Stimulated activated CD4-positive, alpha-beta T cell treated with anti-CD3 and anti-CD28 coated beads, Interleukin-15, amount 100 ng/mL, for 48 hours (primary cell): Measurements from ENCODE around the gene MROH7.

Experiments
- DNase-seq, 2 donors: peaks; one replicate each; pipeline ENCODE4 v3.0.0-alpha.2; 2020; ENCODE audit warnings: low read depth in 2 of 2

Gene MROH7

DNA sequence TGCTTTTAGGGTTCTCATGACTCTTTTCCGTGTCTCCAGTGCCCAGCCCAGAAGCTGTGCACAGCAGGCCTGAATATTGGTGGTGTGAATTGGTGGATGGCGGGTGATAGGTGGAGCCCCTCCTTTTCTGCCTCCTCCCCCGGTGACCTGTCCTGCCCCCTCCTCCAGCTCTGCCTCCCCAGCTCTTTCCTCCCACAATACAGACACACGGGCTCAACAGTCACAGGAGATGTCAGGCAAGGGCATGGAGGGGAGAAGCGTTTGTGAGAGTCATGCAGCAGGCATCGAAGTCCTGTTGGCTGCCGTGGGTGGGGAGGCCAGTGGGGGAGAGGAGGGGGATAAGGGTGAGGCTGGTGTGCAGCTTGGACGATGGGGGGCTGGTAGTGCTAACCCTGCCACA is 56.8 kb downstream of the MROH7 start:
- no peak for DNase-seq

DNA sequence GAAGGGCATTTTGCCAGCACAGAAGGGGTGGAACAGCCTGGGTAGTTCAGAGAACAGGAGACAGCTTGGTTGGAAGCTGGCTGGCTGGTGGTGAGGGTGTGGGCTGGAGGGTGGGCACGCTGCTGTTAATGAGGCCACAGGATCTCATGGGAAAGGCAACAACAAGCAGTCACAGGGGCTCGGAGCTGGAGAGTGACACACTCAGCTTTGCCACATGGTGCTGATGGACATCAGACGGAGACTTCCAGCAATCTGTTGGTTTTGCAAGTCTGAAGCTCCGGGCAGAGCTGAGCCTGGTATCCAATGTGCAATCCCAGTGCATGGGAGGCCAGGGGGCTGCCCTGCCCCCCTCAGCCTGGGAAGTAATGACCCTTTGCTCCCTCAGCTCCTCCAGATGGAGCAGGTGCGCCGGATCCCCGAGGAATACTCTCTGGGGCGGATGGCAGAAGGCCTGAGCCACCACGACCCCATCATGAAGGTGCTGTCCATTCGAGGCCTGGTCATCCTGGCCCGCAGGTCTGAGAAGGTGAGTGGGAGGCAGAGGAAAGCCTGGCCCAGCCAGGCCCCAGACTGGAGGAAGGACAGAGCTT is 58.4 kb downstream of the MROH7 start:
- no peak for DNase-seq

DNA sequence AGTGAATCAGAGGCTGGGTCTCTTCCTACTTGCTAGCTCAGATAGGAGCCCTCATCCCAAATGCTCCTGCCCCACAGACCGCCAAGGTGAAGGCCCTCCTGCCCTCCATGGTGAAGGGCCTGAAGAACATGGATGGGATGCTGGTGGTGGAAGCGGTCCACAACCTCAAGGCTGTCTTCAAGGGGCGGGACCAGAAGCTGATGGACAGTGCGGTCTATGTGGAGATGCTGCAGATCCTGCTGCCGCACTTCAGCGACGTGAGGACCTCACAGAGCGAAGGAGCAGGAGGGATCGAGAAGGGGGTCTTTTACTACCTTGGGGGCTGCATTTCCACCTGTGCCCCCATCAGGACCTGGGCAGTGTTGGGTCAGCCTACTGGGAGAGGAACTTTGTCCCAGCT is 59.5 kb downstream of the MROH7 start:
- DNase-seq: no peak

DNA sequence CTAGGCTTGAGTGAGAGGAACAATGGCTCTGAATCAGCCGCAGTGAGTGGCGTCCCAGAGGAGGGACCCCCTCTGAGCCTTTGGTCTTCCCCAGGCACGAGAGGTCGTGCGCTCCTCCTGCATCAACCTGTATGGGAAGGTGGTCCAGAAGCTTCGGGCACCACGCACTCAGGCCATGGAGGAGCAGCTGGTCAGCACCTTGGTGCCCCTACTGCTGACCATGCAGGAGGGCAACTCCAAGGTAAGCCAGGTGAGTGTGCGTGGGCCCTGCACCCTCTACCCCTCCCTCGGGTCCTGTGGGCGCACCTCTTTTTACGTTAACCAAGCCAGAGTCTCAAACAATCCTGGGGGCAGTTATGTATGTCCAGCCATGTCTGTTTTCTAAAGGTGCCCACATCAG is 60.4 kb downstream of the MROH7 start:
- no peak for DNase-seq

- DNase-seq: no peak
Measured at GRCh38 chr1:54703471-54703870, 61.9 kb downstream of the MROH7 start.

GRCh38 chr1:54705153-54705552 is 63.6 kb downstream of the MROH7 start:
- no peak for DNase-seq

- no peak for DNase-seq
Measured at GRCh38 chr1:54706419-54706818, 64.8 kb downstream of the MROH7 start.

- DNase-seq: no peak
Measured at GRCh38 chr1:54708385-54708784, 66.8 kb downstream of the MROH7 start.

GRCh38 chr1:54709547-54710292 is 68.1 kb downstream of the MROH7 start:
- DNase-seq: no peak

- DNase-seq: no peak
Measured at GRCh38 chr1:54710434-54710833, 68.8 kb downstream of the MROH7 start.

DNA sequence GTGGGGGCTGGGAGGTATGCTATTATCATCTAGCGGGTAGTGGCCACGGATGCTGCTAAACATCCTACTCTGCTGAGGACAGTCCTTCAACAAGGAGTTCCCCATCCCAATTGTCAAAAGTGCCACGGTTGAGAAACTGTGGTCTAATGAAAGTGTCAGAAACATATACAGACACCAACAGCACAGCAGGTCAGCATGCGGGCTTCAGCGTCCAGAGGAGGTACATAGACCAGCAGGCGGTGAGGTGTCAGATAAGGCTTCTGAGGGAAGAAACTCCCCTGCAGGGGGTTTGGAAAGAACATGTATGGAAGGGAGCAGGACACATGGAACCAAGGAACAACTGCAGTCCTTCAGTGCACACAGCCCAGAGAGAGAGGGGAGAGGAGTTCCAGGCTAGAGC is 69.3 kb downstream of the MROH7 start:
- DNase-seq: no peak

GRCh38 chr1:54711536-54711935 is 70.0 kb downstream of the MROH7 start:
- DNase-seq: no peak

DNA sequence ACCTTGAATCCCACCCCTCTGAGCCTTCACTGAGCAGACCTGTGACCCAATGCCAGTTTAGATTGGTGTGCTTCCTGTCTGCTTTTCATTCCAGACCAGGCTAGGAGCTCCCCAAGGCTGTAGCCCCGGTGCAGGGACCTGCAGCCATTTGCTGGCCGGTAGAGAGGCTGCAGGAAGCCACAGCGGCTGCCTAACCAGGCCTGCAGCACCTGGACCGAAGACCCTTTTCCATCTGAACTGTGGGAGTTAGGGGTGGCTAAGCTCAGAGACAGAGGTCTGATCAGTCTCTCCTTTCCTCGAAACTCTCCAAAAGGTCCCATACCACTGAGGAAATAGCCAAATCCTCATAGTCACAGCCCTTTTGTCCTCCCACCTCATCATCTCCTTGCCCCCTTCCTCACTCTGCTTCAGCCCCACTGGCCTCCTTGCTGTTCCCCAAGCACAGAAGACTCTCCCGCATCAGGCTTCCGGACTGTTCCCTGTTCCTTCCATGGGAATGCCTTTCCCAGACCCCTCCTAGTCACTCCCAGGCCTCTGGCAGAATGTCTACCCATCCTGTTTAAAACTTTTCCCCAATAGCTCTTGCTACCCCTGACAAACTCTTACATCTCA is 73.4 kb downstream of the MROH7 start:
- DNase-seq: no peak

GRCh38 chr1:54715493-54716298 is 74.1 kb downstream of the MROH7 start, which contains the start of gene TTC4:
Gene TTC4 (plus strand): TSS chr1:54715861. CDS start chr1:54715909, 48 bp downstream.
- DNase-seq: peak; percentile 69 to 80

DNA sequence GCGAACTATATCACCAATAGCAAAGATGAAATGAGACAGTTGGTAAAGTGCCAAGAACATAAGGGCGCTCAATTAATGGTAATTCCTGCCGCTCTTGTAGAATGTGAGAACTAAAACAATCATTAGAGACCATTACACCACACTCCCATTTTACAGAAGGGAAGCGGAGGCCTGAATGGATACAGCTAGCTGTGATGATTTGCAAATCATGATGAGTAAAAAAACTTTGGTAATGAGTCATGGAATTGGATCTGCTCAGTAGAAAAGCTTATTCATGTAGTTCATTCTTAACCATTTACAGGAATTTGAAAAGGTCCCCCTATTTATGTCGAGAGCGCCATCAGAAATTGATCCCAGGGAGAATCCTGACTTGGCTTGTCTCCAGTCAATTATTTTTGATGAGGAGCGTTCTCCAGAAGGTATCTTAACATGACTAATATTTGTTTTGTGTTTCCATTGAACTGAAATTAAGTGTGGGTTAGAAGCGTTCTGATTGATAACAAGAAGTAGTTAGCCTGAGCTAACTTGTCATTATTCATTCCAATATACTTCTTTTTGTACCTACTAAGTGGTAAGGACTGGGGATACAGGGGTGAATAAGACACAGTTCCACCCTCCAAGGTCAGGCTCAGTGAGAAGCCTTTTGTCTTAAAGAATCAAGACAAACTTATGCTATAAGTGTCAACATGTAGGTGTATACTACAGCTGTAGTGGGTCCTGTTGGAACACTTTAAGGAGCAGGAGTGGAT is 74.9 kb downstream of the MROH7 start:
- DNase-seq: peak in 1 of 2 donors; percentile 18

DNA sequence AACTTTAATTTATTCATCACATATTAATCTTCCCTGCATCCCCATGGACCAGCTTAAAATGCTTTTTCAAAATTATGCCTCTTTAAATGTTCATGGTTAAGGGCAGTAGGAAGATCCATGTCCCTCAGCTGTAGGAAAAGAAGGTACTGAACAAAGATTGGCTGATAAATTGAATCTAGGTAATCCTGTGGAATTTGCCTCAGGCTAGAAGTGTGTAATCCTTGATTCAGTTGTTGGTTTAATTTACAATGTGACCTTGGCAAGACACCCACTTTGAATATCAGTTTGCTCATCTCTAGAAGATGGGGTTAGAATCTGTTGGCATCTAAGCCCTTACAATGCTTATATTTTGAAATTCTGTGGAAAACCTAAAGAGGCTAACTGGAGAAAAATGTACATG is 80.1 kb downstream of the MROH7 start:
- no peak for DNase-seq

GRCh38 chr1:54723985-54724384 is 82.4 kb downstream of the MROH7 start:
- DNase-seq: no peak

DNA sequence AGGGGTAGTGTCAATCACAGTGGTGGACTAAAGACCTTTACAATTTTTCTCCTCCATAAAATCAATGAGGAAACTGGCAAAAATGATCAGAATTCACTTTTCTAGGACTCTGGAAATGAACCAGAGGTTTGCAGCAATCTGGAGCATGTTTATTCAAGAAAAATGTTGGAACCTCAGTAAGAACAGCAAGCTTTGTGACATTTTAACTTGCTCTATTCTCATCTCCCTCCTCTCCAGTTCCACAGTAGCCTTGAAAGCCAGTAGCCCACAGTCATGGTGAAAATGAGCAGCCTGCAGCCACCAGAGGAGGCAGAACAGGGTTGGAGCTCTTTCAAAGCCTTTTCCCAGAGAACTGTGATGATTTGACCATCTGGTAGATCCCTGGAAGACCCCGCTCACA is 83.2 kb downstream of the MROH7 start:
- DNase-seq: no peak

- DNase-seq: no peak
Measured at GRCh38 chr1:54728027-54728426, 86.4 kb downstream of the MROH7 start.

DNA sequence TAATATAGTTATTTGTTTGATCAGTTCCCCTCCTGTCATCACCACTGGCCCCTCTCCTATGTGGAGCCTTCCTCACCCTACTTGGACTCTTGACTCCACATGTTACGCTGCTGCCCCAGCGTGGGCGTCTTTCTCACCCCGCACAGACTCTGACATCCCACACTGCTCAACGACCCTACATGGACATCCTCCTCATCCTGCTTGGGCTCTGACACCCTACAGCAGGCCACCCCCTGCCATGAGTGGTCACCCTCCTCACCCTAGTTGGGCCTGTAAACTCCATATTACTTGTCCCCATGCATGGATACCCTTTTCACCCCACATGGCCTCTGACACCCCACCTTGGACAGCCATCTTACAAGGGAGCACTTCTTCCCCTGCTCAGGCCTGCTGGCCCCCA is 95.1 kb downstream of the MROH7 start:
- no peak for DNase-seq

DNA sequence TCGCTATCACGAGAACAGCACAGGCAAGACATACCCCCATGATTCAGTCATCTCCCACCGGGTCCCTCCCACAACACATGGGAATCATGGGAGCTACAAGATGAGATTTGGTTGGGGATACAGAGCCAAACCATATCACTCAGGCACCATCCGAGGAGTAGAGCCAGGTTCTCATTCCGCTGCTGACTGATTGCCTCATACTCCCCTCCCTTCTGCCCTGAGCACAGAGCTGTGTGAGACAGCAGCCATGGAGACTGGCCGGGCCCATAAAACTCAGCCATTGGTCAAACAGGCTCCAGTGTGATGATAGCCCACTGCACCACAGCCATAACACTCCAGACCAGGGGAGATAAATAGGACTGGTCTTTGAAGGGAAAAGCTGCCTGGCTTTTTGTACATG is 96.7 kb downstream of the MROH7 start:
- DNase-seq: no peak

- no peak for DNase-seq
Measured at GRCh38 chr1:54741531-54741930, 99.9 kb downstream of the MROH7 start.
